Stimulated activated CD8-positive, alpha-beta memory T cell treated with anti-CD3 and anti-CD28 coated beads, Interleukin-15, amount 100 ng/mL, for 4 hours (primary cell): ENCODE data around the gene LMF2.
A peak's percentile ranks its signal among the peaks of the same experiment; 100 is the strongest.

Source experiments
- DNase-seq, 2 donors: peaks; one replicate each; pipeline ENCODE4 v3.0.0-alpha.2; 2020; ENCODE audit warnings: low read depth in 2 of 2

LMF2 gene

DNA sequence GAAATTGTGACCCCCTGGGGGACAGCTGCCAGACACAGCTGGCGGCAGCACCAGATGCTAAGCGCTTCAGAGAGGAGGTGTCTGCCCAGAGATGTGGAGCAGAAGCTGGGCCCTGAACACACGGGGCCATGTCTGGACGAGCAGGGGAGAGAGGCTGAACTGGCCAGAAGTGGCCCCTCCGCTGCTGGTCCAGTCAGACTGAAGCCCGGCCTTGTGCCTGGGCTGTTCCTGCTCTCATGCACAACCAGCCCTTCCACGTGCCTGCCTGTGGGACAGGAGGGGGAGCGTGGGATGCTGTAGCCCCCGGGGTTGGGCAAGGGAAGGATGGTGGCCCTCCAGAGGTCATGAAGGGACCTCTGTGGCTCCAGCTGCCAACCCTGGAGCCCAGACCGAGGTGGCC is 24.4 kb downstream of the LMF2 start:
- DNase-seq = no peak

DNA sequence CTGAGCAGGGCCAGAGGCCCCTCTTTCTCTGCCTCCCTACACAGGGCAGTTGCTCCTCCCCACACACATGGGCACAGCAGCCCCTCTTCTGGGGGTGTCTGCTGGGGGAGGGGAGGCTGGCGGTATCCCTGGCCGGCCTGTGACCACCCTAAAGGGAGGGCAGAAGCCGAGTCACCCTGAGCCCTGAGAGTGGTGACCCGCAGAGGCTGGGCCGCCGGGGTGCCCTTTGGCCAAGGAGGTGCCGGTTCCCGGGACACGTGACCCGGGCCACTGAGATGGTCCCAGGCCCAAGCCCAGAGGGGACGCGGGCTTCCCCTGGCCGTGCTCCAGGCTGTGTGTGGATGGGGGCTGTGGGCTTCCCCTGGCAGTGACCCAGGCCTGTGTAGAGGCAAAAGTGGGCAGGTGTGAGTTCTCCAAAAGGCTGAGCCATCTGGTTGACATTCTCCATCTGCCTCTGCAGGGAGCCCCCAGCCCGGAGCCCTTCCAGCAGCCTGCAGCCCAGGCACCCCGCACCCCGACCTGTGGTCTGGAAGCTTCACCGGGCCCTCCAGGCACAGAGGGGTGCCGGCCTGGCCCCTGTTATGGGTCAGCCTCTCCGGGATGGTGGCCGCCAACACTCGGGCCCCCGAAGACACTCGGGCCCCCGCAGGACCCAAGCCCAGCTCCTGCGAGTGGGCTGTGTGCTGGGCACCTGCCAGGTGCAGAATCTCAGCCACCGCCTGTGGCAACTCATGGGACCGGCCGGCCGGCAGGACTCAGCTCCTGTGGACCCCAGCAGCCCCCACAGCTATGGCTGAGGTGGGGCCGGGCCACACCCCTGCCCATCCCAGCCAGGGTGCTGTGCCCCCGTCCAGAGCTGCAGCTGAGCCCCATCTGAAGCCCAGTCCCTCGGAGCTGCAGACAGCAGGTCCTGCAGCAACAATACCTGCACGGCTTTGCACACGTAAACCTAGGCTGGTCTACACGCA is 25.1 kb downstream of the LMF2 start:
- DNase-seq = no peak

DNA sequence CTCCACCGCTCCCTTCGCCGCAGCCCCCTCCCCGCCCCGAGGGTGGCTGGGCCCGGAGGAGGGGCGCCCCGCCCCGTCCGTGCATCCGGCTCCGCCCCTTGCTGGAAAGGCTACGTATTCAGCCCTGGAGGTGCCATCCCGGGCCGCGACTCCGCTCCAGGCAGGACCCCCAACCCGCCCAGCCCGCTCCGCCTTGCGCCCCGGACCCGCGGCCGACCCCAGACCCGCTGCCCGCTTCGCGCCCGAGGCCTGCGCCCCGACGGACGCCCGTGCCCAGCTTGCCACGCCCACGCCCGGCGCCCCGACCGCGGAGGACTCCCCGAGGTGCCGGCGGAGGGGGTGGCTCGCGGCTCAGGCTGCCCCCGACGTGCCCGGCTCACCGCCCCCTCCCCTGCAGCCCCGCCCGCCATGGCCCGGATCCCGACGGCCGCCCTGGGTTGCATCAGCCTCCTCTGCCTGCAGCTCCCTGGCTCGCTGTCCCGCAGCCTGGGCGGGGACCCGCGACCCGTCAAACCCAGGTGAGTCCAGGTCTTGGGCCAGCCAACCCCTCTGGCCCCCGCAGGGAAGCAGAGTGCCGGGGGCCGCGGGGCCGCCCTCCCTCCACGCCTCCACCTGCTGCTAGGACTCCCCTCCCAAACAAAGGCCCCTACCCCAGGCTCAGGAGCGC is 25.9 kb downstream of the LMF2 start, which contains the start of gene ADM2:
TSS of gene ADM2 (plus strand) at position 104 of the 667 bp plus-strand sequence. CDS start at position 409, 305 bp downstream.
- DNase-seq = peak in 1 of 2 donors; percentile 50

DNA sequence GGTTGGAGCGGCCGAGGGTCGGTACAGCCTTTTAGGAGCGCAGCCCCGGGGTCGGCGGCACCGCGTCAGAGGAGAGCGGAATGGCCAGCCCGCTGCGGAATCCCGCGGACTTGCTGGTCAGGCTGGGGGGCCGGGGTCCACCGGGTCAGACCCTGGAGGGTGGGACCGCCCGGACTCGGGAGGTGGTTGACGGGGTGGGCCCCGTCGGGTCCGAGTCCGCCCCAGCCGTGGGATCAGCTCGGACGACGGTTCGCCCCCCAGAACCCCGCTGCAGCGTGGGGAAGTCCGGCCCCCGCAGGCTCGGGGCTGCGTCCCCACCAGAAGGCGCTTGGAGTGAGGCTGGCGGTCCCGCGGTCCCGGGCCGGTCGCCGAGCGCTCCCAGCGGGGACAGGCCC is 26.5 kb downstream of the LMF2 start:
- no peak for DNase-seq

DNA sequence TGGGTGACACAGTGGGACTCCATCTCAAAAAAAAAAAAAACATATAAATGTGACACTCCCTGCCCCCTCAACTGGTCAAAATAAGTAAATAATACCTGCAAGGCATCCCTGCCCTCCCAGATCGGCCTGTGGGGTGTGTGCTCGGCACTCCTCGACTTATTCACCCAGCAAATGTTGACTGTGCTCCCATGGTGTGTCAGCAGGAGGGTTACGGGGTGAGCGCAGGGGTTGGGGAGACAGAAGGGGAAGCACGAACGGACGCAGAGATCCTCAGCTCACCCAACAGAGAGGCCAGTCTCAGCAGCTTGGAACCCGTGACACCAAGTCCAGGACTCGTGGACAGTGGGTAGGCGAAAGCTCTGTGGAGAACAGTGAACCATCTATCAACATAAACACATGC is 27.8 kb downstream of the LMF2 start:
- no peak for DNase-seq

DNA sequence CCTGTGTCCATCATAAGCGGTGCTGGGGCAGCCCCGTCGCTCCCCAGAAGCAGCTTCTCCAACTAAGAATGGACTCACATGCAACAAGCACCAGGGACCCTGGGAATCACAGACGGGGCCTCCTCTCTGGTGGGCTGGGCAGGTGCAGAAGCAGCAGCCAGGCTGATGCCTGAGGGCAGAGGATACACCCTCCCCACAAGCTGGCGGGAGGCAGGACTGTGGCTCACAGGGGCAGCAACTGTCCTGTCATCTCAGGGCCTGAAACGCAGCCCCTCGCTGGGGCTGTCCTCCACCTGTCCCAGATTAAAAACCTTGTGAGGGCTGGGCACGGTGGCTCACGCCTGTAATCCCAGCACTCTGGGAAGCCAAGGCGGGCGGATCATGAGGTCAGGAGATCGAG is 29.6 kb downstream of the LMF2 start:
- no peak for DNase-seq

DNA sequence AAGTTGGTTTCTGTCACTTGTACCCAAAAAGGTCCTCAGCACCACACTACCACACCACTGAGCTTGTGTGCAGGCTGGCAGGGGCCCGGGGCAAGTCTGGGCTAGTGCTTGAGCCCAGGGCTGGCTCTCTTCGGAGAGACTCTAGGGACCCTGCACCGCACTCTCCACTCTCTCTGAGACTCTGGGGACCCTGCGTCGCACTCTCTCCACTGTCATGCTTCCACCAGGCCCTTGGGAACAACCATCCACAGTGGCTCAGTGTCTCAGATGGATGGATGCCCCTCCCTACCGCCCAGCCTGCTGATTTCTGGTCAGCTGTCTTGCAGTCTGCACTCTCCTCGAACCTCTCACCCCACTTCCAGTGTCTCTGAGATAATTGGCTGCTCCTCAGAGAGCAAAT is 30.6 kb downstream of the LMF2 start:
- no peak for DNase-seq

DNA sequence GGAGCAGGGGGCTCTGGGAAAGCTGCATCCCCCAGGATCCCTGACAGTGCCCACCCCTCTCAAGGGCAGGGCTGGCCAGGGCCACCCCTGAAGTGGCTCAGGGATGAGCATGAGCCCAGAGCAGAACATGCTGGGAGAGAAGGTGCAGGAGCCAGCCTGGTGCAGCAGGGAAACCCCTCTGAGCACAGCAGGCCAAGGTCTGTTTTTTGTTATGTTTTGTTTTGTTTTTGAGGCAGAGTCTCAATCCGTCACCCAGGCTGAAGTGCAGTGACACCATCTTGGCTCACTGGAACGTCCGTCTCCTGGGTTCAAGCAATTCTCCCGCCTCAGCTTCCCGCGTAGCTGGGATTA is 31.9 kb downstream of the LMF2 start:
- DNase-seq = no peak

DNA sequence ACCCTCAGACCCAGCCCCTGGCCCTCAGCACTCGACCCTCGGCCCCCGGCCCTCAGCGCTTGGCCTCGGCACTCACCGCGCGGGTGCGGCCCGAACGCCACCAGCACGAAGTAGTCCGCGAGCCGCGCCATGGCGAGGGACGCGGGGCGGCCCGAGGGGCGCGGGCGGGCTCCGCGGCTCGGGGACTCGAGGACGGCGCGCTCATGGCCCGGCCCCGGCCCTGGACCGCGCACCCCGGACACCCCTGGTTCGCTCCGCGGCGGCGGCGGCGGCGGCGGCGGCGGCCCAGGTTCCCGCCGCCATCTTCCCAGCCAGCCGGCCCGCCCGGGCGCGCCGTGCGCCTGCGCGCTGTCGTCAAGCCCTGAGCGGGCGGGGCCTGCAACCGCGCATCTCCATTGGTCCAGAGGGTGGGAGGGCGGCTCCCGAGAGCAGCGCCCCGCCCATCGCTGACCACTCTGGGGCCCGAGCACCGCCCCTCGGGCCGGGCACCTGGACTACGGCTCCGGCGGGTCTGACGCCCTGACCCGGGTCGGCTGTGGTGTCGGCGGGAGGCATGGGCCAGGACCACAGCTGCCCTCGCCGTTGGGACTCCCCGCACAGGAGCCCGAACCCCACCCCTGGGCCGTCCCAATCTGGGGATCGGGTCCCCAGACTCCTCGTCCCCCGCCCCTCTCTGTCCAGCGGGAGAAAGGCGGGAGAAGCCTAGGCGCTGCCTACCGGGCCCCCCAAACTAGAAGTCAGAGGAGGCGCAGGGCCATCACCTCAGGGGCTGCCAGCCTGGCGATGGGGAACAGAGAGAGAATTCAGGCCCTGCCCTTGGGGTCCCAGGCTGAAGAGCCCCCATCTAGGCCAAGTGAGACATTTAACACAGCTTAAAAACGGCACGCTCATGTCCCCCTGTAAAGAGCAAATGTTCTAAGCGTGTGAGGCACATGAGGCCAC is 32.5 kb downstream of the LMF2 start, which contains the start of gene SBF1:
TSS of gene SBF1 (minus strand) at position 326 of the 942 bp plus-strand sequence. CDS start at position 131, 195 bp downstream.
- peak; percentile 74 to 79 for DNase-seq

DNA sequence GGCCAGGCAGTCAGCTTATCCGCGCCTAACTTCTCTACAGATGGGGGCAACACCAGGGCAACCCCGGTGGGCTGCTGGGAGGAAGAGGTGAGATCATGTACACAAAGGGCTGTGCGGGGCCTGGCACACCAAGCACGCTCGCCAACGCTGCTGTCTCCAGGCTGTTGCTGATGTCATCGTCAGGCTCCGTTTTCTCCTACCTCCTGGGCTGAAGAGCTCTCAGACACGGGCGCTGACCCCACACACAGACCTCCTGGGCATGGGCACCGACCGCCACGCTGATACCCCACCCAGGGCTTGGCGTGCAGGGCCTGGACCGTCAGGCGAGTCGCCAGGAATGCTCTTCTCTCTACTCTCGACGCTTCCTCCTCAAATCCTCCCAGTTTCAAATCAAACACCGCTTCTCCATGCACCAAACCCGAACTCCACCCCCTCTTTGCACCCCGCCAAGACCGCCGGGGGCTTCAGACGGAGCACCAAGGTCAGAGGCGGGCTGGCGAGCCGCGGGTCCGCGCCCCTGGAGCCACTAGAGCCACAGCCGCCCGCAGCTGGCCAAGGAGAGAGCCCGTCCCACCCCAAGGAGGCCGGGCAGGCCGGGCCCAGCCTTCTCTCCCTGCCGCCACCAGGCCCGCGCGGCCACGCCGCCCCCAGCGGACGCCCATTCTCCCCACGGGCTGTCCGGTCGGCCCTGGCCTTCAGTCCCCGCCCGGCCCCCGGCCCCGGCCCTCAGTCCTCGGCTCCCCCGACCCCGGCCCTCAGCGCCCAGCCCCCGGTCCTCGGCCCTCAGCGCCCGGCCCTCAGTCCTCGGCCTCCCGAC is 33.4 kb downstream of the LMF2 start:
- DNase-seq = no peak

DNA sequence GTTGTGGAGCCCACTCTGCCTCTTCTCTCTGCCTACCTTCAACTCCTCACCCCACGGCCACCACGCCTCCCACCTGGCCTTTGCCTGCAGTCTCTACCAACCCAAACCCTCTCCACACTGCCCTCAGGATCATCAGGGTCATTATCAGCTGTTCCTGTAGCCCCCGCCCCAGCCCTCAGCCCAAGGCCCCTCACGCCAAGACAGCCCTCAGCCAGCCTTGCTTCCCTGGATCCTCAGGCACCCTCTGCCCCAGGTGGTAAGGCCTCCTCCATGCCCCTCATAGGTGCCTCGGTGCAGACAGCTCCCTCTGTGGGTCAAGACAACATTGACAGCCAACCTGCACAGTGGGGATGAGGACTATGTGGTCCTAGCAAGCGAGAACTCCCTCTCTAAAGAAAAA is 34.4 kb downstream of the LMF2 start:
- DNase-seq = peak in 1 of 2 donors; percentile 24

DNA sequence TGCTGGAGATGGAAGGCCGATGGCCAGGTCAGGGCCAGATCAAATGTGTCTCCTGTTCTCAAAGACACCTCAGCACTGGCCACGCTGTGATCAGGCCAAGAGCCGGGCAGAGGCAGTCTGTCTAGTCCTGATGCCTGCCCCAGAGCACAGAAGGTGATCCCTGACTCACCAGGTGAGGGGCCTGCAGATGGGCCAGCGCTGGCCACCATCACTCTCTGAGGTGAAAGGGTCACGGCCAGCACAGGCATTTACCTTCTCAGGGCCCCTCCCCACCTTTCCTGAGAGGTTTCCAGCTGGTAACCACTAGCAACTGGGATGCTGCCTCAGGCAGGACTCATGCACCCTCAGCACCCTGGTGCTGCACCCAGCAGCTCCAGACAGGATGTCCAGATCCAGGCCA is 35.5 kb downstream of the LMF2 start:
- no peak for DNase-seq

DNA sequence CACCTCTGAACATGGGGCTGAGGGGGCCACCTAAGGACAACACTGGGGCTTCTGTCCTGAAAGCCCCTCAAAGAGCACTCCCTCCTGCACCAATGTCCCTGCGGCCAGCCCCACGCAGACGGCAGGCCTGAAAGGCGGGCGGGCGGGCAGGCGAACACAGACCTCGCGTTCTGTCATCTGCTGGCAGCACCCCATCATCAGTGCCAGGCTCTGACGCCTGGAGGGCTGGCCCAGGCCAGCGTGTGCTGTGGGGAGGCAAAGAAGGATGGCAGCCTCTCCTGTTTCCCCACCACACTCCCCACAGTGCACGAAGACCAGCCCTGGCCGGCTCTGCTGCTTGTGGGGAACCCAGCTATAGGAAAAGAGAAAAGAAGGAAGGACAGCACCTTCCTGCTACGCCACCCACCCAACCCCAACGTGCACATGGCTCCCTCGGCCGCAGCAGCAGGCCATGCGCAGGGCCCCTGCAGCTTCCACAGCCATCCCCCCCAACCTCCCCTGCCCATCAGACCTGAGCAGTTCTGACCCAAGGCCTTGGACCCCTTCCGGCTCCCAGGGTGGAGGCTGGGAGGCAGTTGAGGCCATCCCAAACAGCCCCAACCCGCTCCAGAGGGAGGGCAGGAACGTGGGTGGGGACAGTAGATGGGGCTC is 36.2 kb downstream of the LMF2 start:
- no peak for DNase-seq

DNA sequence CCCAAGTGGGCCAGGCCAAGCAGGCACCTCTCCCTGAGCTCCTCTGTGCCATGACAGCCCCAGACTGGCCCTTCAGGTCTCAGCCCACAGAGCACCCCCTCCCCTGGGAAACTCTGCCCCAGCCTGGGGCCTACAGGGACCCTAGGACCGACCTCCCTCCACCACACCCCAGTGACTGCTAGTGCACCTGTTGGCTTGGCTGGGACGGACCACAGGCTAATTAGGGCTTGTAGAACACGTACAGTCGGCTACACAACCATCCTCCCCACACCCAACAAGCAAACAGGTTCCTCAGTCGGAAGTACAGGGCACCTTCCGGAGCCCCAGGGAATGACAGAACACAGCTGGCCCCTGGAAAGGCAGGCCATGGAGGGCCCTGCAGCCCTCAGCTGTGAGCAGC is 37.0 kb downstream of the LMF2 start:
- no peak for DNase-seq

DNA sequence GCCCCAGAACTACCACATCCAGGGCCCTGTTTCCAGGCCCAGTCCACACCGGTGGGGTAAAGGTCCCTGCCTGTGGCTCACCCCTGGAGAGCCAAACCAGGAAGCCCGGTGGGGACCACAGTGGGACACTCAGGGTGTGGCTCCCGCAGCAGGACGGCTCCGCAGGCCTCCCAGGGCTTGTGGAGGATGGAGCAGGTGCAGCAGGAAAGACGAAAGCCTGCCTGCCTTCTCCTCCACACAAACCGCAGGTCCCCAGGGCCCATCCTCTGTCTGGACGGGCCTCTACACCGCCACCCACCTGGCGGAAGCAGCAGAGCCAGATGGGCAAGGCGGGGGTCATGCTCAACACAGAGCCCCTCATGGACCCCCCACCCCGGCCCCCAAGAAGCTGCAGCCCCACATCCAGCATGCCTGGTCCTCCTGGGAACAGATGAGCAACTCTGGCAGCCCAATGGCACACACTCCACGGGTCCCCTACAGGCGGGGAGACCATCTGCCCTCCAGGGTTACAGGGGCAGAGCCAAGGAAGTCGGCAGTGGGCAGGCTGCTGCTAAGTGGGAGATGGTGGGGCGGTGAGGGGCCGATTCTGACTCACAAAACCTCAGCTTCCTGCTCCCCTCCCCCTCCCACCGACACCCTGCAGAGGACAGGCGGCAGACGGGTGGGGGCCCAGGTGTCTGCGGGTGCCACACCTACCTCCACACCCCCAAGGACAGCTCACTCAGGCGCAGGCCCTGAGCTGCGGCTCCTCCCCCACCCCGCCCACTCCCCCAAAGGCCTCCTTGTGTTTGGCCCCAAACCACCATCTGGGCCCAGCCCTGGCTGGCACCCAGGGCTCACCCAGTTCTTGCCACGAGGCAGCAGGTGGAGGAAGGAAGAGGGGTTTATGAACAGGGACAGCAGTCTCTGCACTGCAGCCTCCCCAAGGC is 37.9 kb downstream of the LMF2 start:
- DNase-seq = peak; percentile 93 to 96

DNA sequence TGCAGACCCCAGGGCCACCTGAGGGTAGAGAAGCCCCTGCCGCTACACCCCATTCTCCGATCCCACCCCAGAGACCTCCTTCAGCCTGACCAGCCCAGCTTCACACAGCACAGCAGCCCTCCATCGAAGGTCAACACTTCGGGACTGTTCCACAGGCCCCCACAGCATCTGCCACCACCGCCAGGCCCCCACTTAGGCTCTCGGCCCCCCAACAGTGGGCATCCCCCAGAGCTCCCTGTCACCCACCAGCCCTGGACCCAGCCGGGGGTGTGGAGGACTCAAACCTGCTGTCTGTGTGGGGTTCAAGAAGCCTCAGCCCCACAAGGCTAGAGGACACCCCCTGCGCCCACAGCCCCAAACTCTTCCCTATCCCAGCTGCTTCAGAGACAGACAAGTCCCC is 38.9 kb downstream of the LMF2 start:
- no peak for DNase-seq

DNA sequence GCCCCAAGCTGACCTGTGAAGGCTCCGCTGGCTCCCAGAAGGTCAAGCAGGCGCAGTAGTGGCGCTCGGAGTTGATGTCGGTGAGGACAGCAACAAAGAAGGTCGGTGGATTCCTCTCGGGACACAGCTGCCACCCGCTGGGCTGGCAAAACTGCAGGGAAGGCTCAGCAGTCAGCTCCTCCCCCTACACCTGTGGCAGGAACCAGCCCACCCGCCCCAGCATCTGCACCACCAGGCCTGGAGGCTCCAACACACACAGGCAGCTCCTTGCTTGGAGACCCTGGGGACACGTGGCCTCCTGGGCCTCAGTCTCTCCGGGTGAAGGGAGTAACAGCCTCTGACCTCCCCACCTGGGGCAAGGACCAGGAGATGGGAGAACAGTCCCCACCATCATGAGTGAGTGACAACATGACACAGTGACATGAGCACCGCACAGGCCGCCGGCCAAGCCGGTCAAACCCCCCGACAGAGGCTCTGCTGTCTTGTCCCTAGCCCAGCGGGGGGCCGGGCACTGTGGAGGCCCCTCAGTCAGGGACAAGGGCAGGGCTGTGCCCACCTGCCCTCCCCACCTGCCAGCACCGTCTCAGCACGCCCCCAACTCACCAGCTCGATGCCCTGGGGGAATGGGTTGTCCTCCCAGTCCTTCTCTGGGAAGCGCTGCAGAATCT is 39.6 kb downstream of the LMF2 start:
- no peak for DNase-seq

DNA sequence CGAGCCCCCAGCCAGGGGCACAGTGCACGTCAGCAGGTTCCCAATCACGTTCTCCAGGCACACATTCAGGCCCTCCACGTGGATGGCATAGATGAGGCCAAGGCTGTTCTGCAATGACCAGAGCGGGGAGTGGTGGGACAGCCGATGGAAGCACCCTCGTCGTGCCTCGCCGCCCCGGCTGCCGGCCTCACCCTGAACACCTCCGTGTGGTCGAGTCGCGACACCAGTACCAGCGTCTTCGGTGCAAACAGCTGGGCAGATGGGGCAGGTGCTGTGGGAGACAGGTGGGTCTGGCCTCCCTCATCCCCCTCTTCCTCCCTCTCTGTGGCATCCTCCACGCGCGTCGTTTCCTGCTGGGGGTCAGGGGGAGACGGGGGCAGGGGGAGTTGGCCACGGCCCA is 40.2 kb downstream of the LMF2 start:
- DNase-seq = no peak
